HepG2 (cell line): Measurements from ENCODE around the gene ELL3. TPM values are rescaled to one million over a fixed set of nuclear protein-coding genes. Genes with fewer than 3 reads are reported as not detected.

Experiments used
- ASH2L ChIP-seq: fragments of 300-600, 200-600 bp; sonication (generic); IDR thresholded peaks from 2 replicates; pipeline ENCODE4 v1.7.0; 2017; ENCODE audit warnings: low read depth, mild to moderate bottlenecking, moderate library complexity, mixed read lengths, low read length; ENCODE audit not compliant: insufficient read length
- ATAD3A ChIP-seq: sonication (generic); formaldehyde crosslinking; IDR thresholded peaks from 2 replicates; pipeline ENCODE4 v1.4.0; 2020; ENCODE audit warnings: missing genetic modification reagents
- BRD4 ChIP-seq: sonication (generic); formaldehyde crosslinking; IDR thresholded peaks from 2 replicates; pipeline ENCODE4 v1.4.0; 2020; ENCODE audit warnings: missing genetic modification reagents
- E2F5 ChIP-seq: sonication (generic); formaldehyde crosslinking; conservative IDR thresholded peaks from 2 replicates; pipeline ENCODE4 v1.4.0; 2020; ENCODE audit warnings: missing genetic modification reagents
- HCFC1 ChIP-seq: fragments of 150-350 bp; IDR thresholded peaks from 2 replicates; pipeline ENCODE4 v1.6.1; 2014; ENCODE audit warnings: low read depth, low read length
- HDAC1 ChIP-seq: sonication (generic); formaldehyde crosslinking; IDR thresholded peaks from 2 replicates; pipeline ENCODE4 v1.5.1; 2020; ENCODE audit warnings: mild to moderate bottlenecking, missing genetic modification reagents
- ISL2 ChIP-seq: sonication (generic); formaldehyde crosslinking; IDR thresholded peaks from 2 replicates; pipeline ENCODE4 v1.5.0; 2020; ENCODE audit warnings: missing genetic modification reagents
- NONO ChIP-seq, 2 experiments: fragments of 450-650 bp in 1 of 2; sonication (generic) in 1 of 2; formaldehyde crosslinking in 1 of 2; IDR thresholded peaks in 1 of 2; conservative IDR thresholded peaks in 1 of 2; 2 replicates each; pipeline versions ENCODE4 v1.6.1 to v1.8.0; 2017 to 2022; ENCODE audit warnings: mild to moderate bottlenecking in 1 of 2, missing genetic modification reagents in 1 of 2, moderate library complexity in 1 of 2
- NR0B2 ChIP-seq: sonication (generic); formaldehyde crosslinking; IDR thresholded peaks from 2 replicates; pipeline ENCODE4 v1.4.0; 2020; ENCODE audit warnings: mild to moderate bottlenecking, missing genetic modification reagents
- PHF5A ChIP-seq: IDR thresholded peaks from one replicate; pipeline ENCODE4 v1.6.1; 2018; ENCODE audit warnings: low read depth, missing genetic modification reagents; ENCODE audit not compliant: unreplicated experiment
- PHF8 ChIP-seq: sonication (generic); formaldehyde crosslinking; IDR thresholded peaks from 2 replicates; pipeline ENCODE4 v1.5.0; 2020; ENCODE audit warnings: missing genetic modification reagents
- SMYD3 ChIP-seq: sonication (generic); formaldehyde crosslinking; IDR thresholded peaks from 2 replicates; pipeline ENCODE4 v1.8.1; 2023; ENCODE audit warnings: mild to moderate bottlenecking, missing genetic modification reagents
- SPEN ChIP-seq: sonication (generic); formaldehyde crosslinking; IDR thresholded peaks from 2 replicates; pipeline ENCODE4 v1.5.1; 2020; ENCODE audit warnings: low read depth, mild to moderate bottlenecking, missing genetic modification reagents
- TRIM24 ChIP-seq: sonication (generic); formaldehyde crosslinking; IDR thresholded peaks from 2 replicates; pipeline ENCODE4 v1.8.0; 2022; ENCODE audit warnings: mild to moderate bottlenecking, missing genetic modification reagents
- TSC22D2 ChIP-seq: sonication (generic); formaldehyde crosslinking; IDR thresholded peaks from 2 replicates; pipeline ENCODE4 v1.5.1; 2020; ENCODE audit warnings: missing genetic modification reagents, mild to moderate bottlenecking, borderline replicate concordance
- ZBTB25 ChIP-seq: IDR thresholded peaks from 2 replicates; pipeline ENCODE4 v1.6.1; 2018; ENCODE audit warnings: missing genetic modification reagents
- ZC3H13 ChIP-seq: sonication (generic); formaldehyde crosslinking; IDR thresholded peaks from 2 replicates; pipeline ENCODE4 v1.8.1; 2023; ENCODE audit warnings: mild to moderate bottlenecking, missing genetic modification reagents, moderate library complexity
- ZNF20 ChIP-seq: sonication (generic); formaldehyde crosslinking; IDR thresholded peaks from 2 replicates; pipeline ENCODE4 v1.4.0; 2020; ENCODE audit warnings: mild to moderate bottlenecking, moderate library complexity, missing genetic modification reagents
- ZNF512 ChIP-seq: sonication (generic); formaldehyde crosslinking; IDR thresholded peaks from 2 replicates; pipeline ENCODE4 v1.4.0; 2020; ENCODE audit warnings: mild to moderate bottlenecking, missing genetic modification reagents
- ZNF720 ChIP-seq: sonication (generic); formaldehyde crosslinking; IDR thresholded peaks from 2 replicates; pipeline ENCODE4 v1.4.0; 2020; ENCODE audit warnings: missing genetic modification reagents
- ZNF749 ChIP-seq: sonication (generic); formaldehyde crosslinking; IDR thresholded peaks from 2 replicates; pipeline ENCODE4 v1.8.0; 2022; ENCODE audit warnings: mild to moderate bottlenecking, missing genetic modification reagents, moderate library complexity, borderline replicate concordance
- ZNF772 ChIP-seq: sonication (generic); formaldehyde crosslinking; IDR thresholded peaks from 2 replicates; pipeline ENCODE4 v1.5.0; 2020; ENCODE audit warnings: mild to moderate bottlenecking, missing genetic modification reagents
- ZSCAN9 ChIP-seq: IDR thresholded peaks from 2 replicates; pipeline ENCODE4 v1.6.1; 2016; ENCODE audit warnings: borderline replicate concordance
- polyA plus RNA-seq, 8 experiments: library from polyadenylated mRNA; depleted of rRNA in 3 of 8; stranded (reverse) in 7 of 8; unstranded in 1 of 8; fragments of >200 nt; fragmentation: Illumina TruSeq in 4 of 8; extraction: Trizol in 4 of 8; gene quantifications; 2 replicates each; pipeline versions ENCODE4 v1.2.1 to v1.2.3, GENCODE V29; 2011 to 2016; ENCODE audit warnings: low read depth in 4 of 8, missing spikeins in 1 of 8, mixed read lengths in 1 of 8; ENCODE audit not compliant: insufficient read depth in 1 of 8
- total RNA-seq, 5 experiments: library from RNA; depleted of rRNA; stranded (reverse); fragments of >200 nt; fragmentation: Illumina TruSeq; extraction: Trizol; gene quantifications; 2 replicates each; pipeline ENCODE4 v1.2.3, GENCODE V29; 2016; ENCODE audit warnings: low read depth in 1 of 5
- TF ChIP-seq, protein P1 (sequence below): IDR thresholded peaks from 2 replicates; pipeline ENCODE4 v1.6.1; 2016; ENCODE audit warnings: missing compliant biosample characterization, missing genetic modification reagents, borderline replicate concordance

ELL3 gene
- total and polyA plus RNA-seq, 2 of the 13 experiments (the other 11 are each of a cell fraction or from before 2014, with no cell fraction given): 6.1 to 8.8 TPM

DNA sequence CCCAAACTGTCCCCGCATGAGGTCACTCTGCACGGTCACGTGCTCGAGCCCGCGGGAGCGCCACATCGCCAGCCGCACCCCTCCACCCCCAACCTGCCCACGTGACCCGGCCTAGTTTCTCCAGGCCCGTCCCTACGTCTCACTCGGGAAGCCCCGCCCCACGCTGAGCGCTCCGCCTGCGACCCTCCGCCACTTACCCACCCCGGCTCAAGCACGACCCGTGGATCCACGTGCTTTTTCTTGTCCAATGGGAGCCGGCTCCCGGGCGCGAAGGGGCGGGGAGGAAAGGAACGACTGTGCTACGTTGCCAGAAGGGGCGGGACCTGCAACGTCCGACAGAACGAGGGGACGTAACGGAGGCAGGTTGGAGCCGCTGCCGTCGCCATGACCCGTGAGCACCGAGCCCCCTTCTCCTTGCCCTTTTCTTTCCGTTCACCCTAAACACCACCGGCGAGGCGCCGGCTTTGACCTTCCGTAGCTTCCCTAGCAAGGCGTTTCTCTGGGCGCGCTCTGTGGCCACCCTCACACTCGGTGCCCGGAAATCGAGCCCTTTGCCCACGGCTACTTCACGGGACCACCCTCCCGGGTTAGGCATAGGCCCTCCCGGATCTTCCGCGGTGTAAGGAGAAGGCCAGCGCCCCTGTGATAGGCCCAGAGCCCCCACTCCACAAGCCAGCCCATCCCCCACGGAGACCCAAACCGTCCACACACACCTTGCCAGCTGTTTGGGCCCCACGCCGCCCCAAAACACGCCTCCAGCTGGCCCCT, 15.4 kb upstream of the ELL3 start, which contains the start of gene SERF2 (continued):
- no peak for TF ChIP-seq NR0B2
- no peak for TF ChIP-seq ZNF720 (CRISPR knock-in tag)
- TF ChIP-seq ZNF772 (CRISPR knock-in tag): 0 out of 2 replicates have a peak, but pooled peaks have one; percentile 28
- peak; percentile 70; the same call in 1 of the 2 replicates for TF ChIP-seq ZNF749
- no peak for TF ChIP-seq HCFC1
- TF ChIP-seq ZSCAN9 (CRISPR knock-in tag): no peak
- peak; percentile 1; the same call in 1 of the 2 replicates for TF ChIP-seq SPEN (CRISPR knock-in tag)
- 0 out of 2 replicates have a peak, but pooled peaks have one; percentile 1 for TF ChIP-seq ZC3H13
- TF ChIP-seq ZNF512: 0 out of 2 replicates have a peak, but pooled peaks have one; percentile 34
- TF ChIP-seq PHF5A (CRISPR knock-in tag): peak; percentile 31
- no peak for TF ChIP-seq TRIM24 (CRISPR knock-in tag)
- peak; percentile 5; the same call in 1 of the 2 replicates for TF ChIP-seq TSC22D2
- TF ChIP-seq ATAD3A (CRISPR knock-in tag): no peak
- TF ChIP-seq SMYD3 (CRISPR knock-in tag): 0 out of 2 replicates have a peak, but pooled peaks have one; percentile 46
- no peak for TF ChIP-seq NONO (IDR thresholded peaks at IDR 0.05)
- TF ChIP-seq NONO (CRISPR knock-in tag; conservative IDR thresholded peaks at IDR 0.05): peak; percentile 40; the same call in 1 of the 2 replicates
- peak; percentile 66; the same call in 1 of the 2 replicates for TF ChIP-seq ZNF20 (CRISPR knock-in tag)
- peak; percentile 88 for TF ChIP-seq PHF8 (CRISPR knock-in tag)
- TF ChIP-seq ISL2: peak; percentile 31
- TF ChIP-seq, protein P1, sequence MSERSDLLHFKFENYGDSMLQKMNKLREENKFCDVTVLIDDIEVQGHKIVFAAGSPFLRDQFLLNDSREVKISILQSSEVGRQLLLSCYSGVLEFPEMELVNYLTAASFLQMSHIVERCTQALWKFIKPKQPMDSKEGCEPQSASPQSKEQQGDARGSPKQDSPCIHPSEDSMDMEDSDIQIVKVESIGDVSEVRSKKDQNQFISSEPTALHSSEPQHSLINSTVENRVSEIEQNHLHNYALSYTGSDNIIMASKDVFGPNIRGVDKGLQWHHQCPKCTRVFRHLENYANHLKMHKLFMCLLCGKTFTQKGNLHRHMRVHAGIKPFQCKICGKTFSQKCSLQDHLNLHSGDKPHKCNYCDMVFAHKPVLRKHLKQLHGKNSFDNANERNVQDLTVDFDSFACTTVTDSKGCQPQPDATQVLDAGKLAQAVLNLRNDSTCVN (CRISPR knock-in tag): peak; percentile 43; the same call in 1 of the 2 replicates
- TF ChIP-seq BRD4 (CRISPR knock-in tag): 0 out of 2 replicates have a peak, but pooled peaks have one; percentile 2
- 0 out of 2 replicates have a peak, but pooled peaks have one; percentile 54 for TF ChIP-seq ZBTB25 (CRISPR knock-in tag)
- peak; percentile 57 for TF ChIP-seq HDAC1
- 0 out of 2 replicates have a peak, but pooled peaks have one; percentile 59 for TF ChIP-seq E2F5 (CRISPR knock-in tag)
- peak; percentile 83 for TF ChIP-seq ASH2L
